ENCODE results near the gene CST11.

CST11 gene, protein sequence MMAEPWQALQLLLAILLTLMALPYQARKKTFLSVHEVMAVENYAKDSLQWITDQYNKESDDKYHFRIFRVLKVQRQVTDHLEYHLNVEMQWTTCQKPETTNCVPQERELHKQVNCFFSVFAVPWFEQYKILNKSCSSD

DNA sequence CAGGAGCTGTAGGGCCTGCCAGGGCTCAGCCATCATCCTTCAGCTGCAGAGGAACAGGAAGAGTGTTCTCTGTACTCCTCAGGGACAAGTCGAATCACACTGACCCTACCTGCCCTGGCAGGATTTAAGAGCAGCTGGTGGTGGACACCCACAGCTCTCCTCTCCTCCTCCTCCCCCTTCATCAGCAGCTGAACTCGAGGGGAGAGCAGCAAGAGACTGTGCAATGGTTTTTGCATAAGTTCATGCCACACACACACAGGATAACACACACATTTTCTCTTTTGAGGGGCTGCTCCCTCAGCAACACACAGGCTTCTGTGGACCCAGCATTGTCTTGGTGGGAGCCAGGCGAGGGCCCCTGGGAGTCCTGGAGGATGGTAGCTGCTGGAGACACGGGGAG, at the start of gene CST11:
CST11 (minus strand) TSS at position 101 of the 400 bp plus-strand sequence; CDS start at position 36, 65 bp downstream.
- in situ Hi-C loops (cut with HindIII; ENCODE audit: low sequenced_read_pairs), result no loop called here
- no peak within 1 kb of the TSS for H3K4me3 ChIP-seq (ENCODE audit: low read depth, low read length)
- no peak for TF ChIP-seq CTCF (IDR thresholded peaks at IDR 0.05; ENCODE audit: low read depth, low read length, missing control alignments)
- DNase-seq (ENCODE audit: low read depth), result no peak

DNA sequence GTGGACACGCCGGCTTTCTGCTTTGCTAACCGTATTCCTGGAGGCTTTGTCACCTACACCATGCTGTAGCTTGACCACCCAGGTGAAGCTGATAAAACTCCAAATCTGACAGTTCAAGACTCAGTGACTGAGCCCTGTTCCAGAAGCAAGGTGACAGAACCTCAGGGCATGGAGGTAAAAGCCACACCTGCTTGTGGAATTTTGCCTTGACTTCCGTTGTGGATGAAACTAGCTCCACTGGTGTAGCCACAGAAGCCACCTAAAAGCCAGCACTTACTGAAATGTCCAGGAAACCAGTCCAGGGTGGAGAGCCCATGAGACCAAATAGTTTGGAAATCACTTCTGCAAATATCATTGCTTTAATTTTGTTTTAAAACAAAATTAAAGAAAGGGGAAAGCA, 49.2 kb upstream of the CST11 start:
- DNase-seq (ENCODE audit: low read depth), result no peak
- in situ Hi-C loops (cut with HindIII; ENCODE audit: low sequenced_read_pairs), result no loop called here
- no peak for TF ChIP-seq CTCF (IDR thresholded peaks at IDR 0.05; ENCODE audit: low read depth, low read length, missing control alignments)
- H3K4me3 ChIP-seq (ENCODE audit: low read depth, low read length), result no peak overlapping the region

GRCh38 chr20:23497536-23497935, 44.9 kb upstream of the CST11 start:
- no peak for TF ChIP-seq CTCF (IDR thresholded peaks at IDR 0.05; ENCODE audit: low read depth, low read length, missing control alignments)
- in situ Hi-C loops (cut with HindIII; ENCODE audit: low sequenced_read_pairs), result no loop called here
- H3K4me3 ChIP-seq (ENCODE audit: low read depth, low read length), result no peak overlapping the region
- no peak for DNase-seq (ENCODE audit: low read depth)

- no peak for DNase-seq (ENCODE audit: low read depth)
Observed at GRCh38 chr20:23493172-23493772, 40.6 kb upstream of the CST11 start.

GRCh38 chr20:23492292-23492691, 39.6 kb upstream of the CST11 start:
- in situ Hi-C loops (cut with HindIII; ENCODE audit: low sequenced_read_pairs), result no loop called here
- DNase-seq (ENCODE audit: low read depth), result no peak
- TF ChIP-seq CTCF (IDR thresholded peaks at IDR 0.05; ENCODE audit: low read depth, low read length, missing control alignments), result no peak
- no peak overlapping the region for H3K4me3 ChIP-seq (ENCODE audit: low read depth, low read length)

More at GRCh38 chr20:23493172-23493772, 40.6 kb upstream of the CST11 start:
- in situ Hi-C loops (cut with HindIII; ENCODE audit: low sequenced_read_pairs), result no loop called here
- no peak overlapping the region for H3K4me3 ChIP-seq (ENCODE audit: low read depth, low read length)
- no peak for TF ChIP-seq CTCF (IDR thresholded peaks at IDR 0.05; ENCODE audit: low read depth, low read length, missing control alignments)

GRCh38 chr20:23490817-23491216, 38.1 kb upstream of the CST11 start, which contains the start of gene CST8:
Gene CST8 (plus strand): TSS chr20:23491117. CDS start chr20:23491668, 551 bp downstream.
- in situ Hi-C loops (cut with HindIII; ENCODE audit: low sequenced_read_pairs), result no loop called here
- no peak for TF ChIP-seq CTCF (IDR thresholded peaks at IDR 0.05; ENCODE audit: low read depth, low read length, missing control alignments)
- DNase-seq (ENCODE audit: low read depth), result no peak
- H3K4me3 ChIP-seq (ENCODE audit: low read depth, low read length), result no peak within 1 kb of the TSS

Data from astrocyte of the cerebellum (primary cell).